SK-N-SH treated with all-trans-retinoic acid at 6 μM for 48 hours (cell line): ENCODE results near the gene B3GNT7.

Experiments used
- CSDC2 ChIP-seq: fragments of 250-450 bp; sonication (Bioruptor Pico); IDR thresholded peaks from 2 replicates; pipeline ENCODE4 v1.5.0; 2020; ENCODE audit warnings: mild to moderate bottlenecking, moderate library complexity
- ESRRG ChIP-seq: fragments of 250-450 bp; sonication (Bioruptor Pico); IDR thresholded peaks from 2 replicates; pipeline ENCODE4 v1.6.1; 2021; ENCODE audit warnings: mild to moderate bottlenecking
- PPARA ChIP-seq: fragments of 250-450 bp; sonication (Bioruptor Pico); IDR thresholded peaks from 2 replicates; pipeline ENCODE4 v1.5.0; 2020; ENCODE audit warnings: mild to moderate bottlenecking, borderline replicate concordance
- RARB ChIP-seq: fragments of 250-450 bp; sonication (Bioruptor Pico); IDR thresholded peaks from 2 replicates; pipeline ENCODE4 v1.8.0; 2021; ENCODE audit warnings: mild to moderate bottlenecking, moderate library complexity
- TCF4 ChIP-seq: fragments of 250-450 bp; sonication (Bioruptor Pico); IDR thresholded peaks from 2 replicates; pipeline ENCODE4 v1.8.0; 2021; ENCODE audit warnings: mild to moderate bottlenecking, moderate library complexity, borderline replicate concordance
- TOX ChIP-seq: fragments of 250-450 bp; sonication (Bioruptor Pico); IDR thresholded peaks from 2 replicates; pipeline ENCODE4 v1.8.0; 2021; ENCODE audit warnings: mild to moderate bottlenecking, moderate library complexity, borderline replicate concordance
- ZC3H10 ChIP-seq: fragments of 250-450 bp; sonication (Bioruptor Pico); IDR thresholded peaks from 2 replicates; pipeline ENCODE4 v1.5.1; 2021; ENCODE audit warnings: mild to moderate bottlenecking, moderate library complexity
- ZFP30 ChIP-seq: fragments of 450-650 bp; formaldehyde crosslinking; IDR thresholded peaks from 2 replicates; pipeline ENCODE4 v1.5.0; 2022; ENCODE audit warnings: mild to moderate bottlenecking, moderate library complexity
- ZNF565 ChIP-seq: fragments of 450-650 bp; formaldehyde crosslinking; conservative IDR thresholded peaks from 2 replicates; pipeline ENCODE4 v1.5.0; 2020; ENCODE audit warnings: low read depth, mild to moderate bottlenecking, moderate library complexity
- ZNF70 ChIP-seq: fragments of 450-650 bp; formaldehyde crosslinking; IDR thresholded peaks from 2 replicates; pipeline ENCODE4 v1.5.0; 2020; ENCODE audit warnings: mild to moderate bottlenecking, moderate library complexity
- TF ChIP-seq, protein P1 (sequence below): fragments of 250-450 bp; sonication (Bioruptor Pico); IDR thresholded peaks from 2 replicates; pipeline ENCODE4 v1.8.0; 2020; ENCODE audit warnings: mild to moderate bottlenecking, moderate library complexity, borderline replicate concordance
- TF ChIP-seq, protein P2 (sequence below): fragments of 250-450 bp; sonication (Bioruptor Pico); IDR thresholded peaks from 2 replicates; pipeline ENCODE4 v1.5.0; 2020; ENCODE audit warnings: mild to moderate bottlenecking, moderate library complexity

GRCh38 chr2:231351648-231352047 lies 43.9 kb upstream of the B3GNT7 start:
- TF ChIP-seq ZFP30 (CRISPR knock-in tag) = no peak
- TF ChIP-seq TOX (CRISPR knock-in tag) = no peak
- TF ChIP-seq, protein P1, sequence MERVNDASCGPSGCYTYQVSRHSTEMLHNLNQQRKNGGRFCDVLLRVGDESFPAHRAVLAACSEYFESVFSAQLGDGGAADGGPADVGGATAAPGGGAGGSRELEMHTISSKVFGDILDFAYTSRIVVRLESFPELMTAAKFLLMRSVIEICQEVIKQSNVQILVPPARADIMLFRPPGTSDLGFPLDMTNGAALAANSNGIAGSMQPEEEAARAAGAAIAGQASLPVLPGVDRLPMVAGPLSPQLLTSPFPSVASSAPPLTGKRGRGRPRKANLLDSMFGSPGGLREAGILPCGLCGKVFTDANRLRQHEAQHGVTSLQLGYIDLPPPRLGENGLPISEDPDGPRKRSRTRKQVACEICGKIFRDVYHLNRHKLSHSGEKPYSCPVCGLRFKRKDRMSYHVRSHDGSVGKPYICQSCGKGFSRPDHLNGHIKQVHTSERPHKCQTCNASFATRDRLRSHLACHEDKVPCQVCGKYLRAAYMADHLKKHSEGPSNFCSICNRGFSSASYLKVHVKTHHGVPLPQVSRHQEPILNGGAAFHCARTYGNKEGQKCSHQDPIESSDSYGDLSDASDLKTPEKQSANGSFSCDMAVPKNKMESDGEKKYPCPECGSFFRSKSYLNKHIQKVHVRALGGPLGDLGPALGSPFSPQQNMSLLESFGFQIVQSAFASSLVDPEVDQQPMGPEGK (CRISPR knock-in tag) = no peak
- TF ChIP-seq RARB = no peak
- no peak for TF ChIP-seq ZNF565
- TF ChIP-seq, protein P2, sequence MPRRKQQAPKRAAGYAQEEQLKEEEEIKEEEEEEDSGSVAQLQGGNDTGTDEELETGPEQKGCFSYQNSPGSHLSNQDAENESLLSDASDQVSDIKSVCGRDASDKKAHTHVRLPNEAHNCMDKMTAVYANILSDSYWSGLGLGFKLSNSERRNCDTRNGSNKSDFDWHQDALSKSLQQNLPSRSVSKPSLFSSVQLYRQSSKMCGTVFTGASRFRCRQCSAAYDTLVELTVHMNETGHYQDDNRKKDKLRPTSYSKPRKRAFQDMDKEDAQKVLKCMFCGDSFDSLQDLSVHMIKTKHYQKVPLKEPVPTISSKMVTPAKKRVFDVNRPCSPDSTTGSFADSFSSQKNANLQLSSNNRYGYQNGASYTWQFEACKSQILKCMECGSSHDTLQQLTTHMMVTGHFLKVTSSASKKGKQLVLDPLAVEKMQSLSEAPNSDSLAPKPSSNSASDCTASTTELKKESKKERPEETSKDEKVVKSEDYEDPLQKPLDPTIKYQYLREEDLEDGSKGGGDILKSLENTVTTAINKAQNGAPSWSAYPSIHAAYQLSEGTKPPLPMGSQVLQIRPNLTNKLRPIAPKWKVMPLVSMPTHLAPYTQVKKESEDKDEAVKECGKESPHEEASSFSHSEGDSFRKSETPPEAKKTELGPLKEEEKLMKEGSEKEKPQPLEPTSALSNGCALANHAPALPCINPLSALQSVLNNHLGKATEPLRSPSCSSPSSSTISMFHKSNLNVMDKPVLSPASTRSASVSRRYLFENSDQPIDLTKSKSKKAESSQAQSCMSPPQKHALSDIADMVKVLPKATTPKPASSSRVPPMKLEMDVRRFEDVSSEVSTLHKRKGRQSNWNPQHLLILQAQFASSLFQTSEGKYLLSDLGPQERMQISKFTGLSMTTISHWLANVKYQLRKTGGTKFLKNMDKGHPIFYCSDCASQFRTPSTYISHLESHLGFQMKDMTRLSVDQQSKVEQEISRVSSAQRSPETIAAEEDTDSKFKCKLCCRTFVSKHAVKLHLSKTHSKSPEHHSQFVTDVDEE (CRISPR knock-in tag) = no peak
- no peak for TF ChIP-seq ZNF70
- no peak for TF ChIP-seq PPARA
- no peak for TF ChIP-seq TCF4 (CRISPR knock-in tag)
- TF ChIP-seq CSDC2 (CRISPR knock-in tag) = no peak
- TF ChIP-seq ZC3H10 (CRISPR knock-in tag) = no peak
- no peak for TF ChIP-seq ESRRG (CRISPR knock-in tag)
